K562 (cell line): ENCODE measurements around the gene CTTNBP2. TPM values are rescaled to one million over a fixed set of nuclear protein-coding genes. Genes with fewer than 3 reads are reported as not detected.

ENCODE experiments used
- DEAF1 ChIP-seq: fragments of 450-650 bp; formaldehyde crosslinking; IDR thresholded peaks from 2 replicates; pipeline ENCODE4 v1.4.0; 2020; ENCODE audit warnings: mild to moderate bottlenecking, moderate library complexity
- MBD2 ChIP-seq: sonication (generic); IDR thresholded peaks from 2 replicates; pipeline ENCODE4 v1.6.1; 2016; ENCODE audit warnings: low read depth, borderline replicate concordance
- PHB ChIP-seq: fragments of 250-450 bp; sonication (Bioruptor Pico); IDR thresholded peaks from 2 replicates; pipeline ENCODE4 v1.5.0; 2021
- STAT5B ChIP-seq: fragments of 250-450 bp; sonication (Bioruptor Pico); IDR thresholded peaks from 2 replicates; pipeline ENCODE4 v1.8.0; 2021; ENCODE audit warnings: mild to moderate bottlenecking, inconsistent platforms
- ZBTB40 ChIP-seq, 2 experiments: fragments of 450-650 bp in 1 of 2; sonication (generic) in 1 of 2; formaldehyde crosslinking in 1 of 2; IDR thresholded peaks; 2 replicates each; pipeline versions ENCODE4 v1.7.1 to v1.9.0; 2016 to 2022; ENCODE audit warnings: inconsistent platforms in 1 of 2, mild to moderate bottlenecking in 1 of 2, missing genetic modification reagents in 1 of 2
- ZNF232 ChIP-seq: sonication (generic); formaldehyde crosslinking; IDR thresholded peaks from 2 replicates; pipeline ENCODE4 v1.8.0; 2022; ENCODE audit warnings: mild to moderate bottlenecking, missing genetic modification reagents
- ZNF384 ChIP-seq: IDR thresholded peaks from 2 replicates; pipeline ENCODE4 v1.6.1; 2012; ENCODE audit warnings: low read depth, low read length, improper control_type of control experiment
- polyA plus RNA-seq, 8 experiments: library from polyadenylated mRNA; depleted of rRNA in 4 of 8; stranded (reverse) in 5 of 8; unstranded in 3 of 8; fragments of >200 nt; fragmentation: Nextera tagmentation in 2 of 8; fragmentation: Illumina TruSeq in 1 of 8; extraction: Ambion mirVana in 2 of 8; extraction: Trizol in 1 of 8; gene quantifications; 2 replicates each; pipeline versions ENCODE4 v1.2.1 to v1.2.3, GENCODE V29; 2011 to 2014; ENCODE audit warnings: inconsistent platforms in 1 of 8, missing spikeins in 1 of 8
- total RNA-seq, 7 experiments: library from RNA; depleted of rRNA in 6 of 7; stranded (reverse); fragments of >200 nt in 6 of 7; fragmentation: Illumina TruSeq in 2 of 7; extraction: Trizol in 2 of 7; gene quantifications; 2 replicates each; pipeline versions ENCODE4 v1.2.1 to v1.2.3, GENCODE V29; 2011 to 2021; ENCODE audit warnings: low replicate concordance in 1 of 7

Gene CTTNBP2
- total and polyA plus RNA-seq, 9 of the 15 experiments (the other 6 are each of a cell fraction or from before 2014, with no cell fraction given) = 0.05 TPM; not detected in 8

- peak; percentile 53; the same call in 1 of the 2 replicates for TF ChIP-seq ZBTB40 (IDR thresholded peaks at IDR 0.05)
- no peak for TF ChIP-seq ZBTB40 (CRISPR knock-in tag; IDR thresholded peaks at IDR 0.05)
- TF ChIP-seq ZNF384 = peak; percentile 38; the same call in 1 of the 2 replicates
- no peak for TF ChIP-seq STAT5B (CRISPR knock-in tag)
- TF ChIP-seq ZNF232 (CRISPR knock-in tag) = no peak
- TF ChIP-seq DEAF1 (CRISPR knock-in tag) = peak; percentile 62; the same call in 1 of the 2 replicates
- TF ChIP-seq MBD2 = no peak
- TF ChIP-seq PHB = no peak
These were observed 203.4 kb downstream of the CTTNBP2 start (continued) for GRCh38 chr7:117669818-117670217.
